NCI-H69 (cell line): ENCODE measurements around the gene EXOC3L1.
A peak's percentile ranks its signal among the peaks of the same experiment; 100 is the strongest.

Experiments used
- DNase-seq: peaks from one replicate; lab custom pipeline; 2025; lab: John Stamatoyannopoulos, UW

EXOC3L1 gene

DNA sequence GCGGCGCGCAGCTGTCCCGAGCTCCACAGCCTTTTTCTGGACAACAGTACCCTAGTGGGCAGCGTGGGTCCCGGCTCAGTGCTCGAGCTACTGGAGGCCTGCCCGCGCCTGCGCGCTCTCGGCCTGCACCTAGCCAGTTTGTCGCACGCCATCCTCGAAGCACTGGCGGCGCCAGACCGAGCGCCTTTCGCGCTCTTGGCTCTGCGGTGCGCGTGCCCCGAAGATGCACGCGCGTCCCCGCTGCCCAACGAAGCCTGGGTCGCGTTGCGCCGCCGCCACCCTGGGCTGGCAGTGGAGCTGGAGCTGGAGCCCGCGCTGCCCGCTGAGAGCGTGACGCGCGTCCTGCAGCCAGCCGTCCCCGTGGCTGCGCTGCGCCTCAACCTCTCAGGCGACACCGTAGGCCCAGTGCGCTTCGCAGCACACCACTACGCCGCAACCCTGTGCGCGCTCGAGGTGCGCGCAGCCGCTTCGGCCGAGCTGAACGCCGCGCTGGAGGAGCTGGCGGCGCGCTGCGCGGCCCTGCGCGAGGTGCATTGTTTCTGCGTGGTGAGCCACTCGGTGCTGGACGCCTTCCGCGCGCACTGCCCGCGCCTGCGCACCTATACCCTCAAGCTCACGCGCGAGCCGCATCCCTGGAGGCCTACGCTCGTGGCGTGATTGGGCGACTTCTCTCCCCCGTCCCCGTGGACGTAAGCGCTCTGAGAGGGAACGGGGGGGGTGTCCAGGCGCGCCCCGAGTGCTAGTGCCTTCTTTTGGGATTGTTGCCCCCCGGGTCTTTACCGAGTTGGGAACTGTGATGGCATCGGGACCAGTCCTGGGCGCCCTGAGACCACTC lies 26.6 kb downstream of the EXOC3L1 start:
- DNase-seq: peak; percentile 91

- no peak for DNase-seq
Observed at GRCh38 chr16:67162506-67163163, 27.3 kb downstream of the EXOC3L1 start.

GRCh38 chr16:67161595-67162058 lies 28.3 kb downstream of the EXOC3L1 start:
- no peak for DNase-seq

GRCh38 chr16:67158637-67159600 lies 31.0 kb downstream of the EXOC3L1 start:
- DNase-seq: peak; percentile 34

DNA sequence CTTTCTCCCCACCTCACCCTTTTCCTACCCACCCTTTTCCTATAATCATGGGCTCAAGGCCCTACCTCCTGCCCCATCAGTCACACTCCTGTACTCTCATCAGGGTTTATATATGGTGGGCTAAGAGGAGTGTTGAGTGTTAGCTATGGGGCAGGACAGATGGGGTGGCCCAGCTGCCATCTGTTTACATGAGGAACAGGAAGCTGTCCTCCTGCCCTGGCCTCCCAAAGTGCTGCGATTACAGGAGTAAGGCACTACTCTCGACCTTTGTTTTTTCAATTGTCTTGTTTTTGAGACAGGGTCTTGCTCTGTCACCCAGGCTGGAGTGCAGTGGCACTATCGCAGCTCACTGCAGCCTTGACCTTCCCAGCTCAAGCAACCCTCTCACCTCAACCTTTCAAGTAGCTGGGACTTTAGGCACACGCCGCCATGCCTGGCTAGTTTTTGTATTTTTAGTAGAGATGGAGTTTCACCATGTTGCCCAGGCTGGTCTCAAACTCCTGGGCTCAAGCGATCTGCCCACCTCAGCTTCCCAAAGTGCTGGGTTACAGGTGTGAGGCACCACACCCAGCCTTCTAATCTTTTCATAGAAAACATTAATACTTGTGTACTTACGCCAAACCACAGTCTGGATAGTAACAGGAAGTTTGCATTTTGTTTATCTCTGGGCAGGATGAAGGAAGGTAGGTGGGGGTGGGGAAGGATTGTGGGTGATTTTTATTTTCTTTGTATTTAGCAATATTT lies 31.9 kb downstream of the EXOC3L1 start:
- DNase-seq: no peak

DNA sequence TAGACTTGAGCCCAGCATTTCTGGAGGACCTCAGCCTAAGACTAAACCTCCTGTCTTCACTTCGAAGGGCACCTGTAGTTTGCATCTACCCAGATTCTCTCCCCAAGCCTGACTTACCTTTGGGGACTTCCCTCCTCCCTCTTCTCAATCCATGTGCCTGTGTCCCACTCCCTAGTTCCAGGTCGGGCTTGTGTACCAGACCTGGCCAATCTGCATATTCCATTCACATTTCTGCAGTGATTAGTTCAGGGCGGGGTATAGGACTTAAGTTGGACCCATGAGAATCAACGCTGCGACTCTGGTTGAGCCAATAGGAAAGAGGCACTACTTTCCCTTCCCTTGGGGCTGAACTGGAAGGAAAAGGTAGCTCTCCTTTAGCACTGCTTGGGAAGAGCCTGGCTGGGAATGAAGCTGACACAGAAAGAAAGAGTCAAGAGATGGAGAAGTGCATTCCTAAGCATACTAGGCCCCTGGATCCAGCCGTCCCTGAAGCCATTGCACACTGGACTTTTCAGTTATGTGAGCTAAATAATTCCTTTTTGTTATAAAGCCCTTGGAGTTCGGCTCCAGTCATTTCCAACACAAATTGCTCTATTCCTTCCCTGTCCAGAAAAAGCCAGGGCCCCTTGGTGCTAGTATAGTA lies 32.7 kb downstream of the EXOC3L1 start:
- no peak for DNase-seq

DNA sequence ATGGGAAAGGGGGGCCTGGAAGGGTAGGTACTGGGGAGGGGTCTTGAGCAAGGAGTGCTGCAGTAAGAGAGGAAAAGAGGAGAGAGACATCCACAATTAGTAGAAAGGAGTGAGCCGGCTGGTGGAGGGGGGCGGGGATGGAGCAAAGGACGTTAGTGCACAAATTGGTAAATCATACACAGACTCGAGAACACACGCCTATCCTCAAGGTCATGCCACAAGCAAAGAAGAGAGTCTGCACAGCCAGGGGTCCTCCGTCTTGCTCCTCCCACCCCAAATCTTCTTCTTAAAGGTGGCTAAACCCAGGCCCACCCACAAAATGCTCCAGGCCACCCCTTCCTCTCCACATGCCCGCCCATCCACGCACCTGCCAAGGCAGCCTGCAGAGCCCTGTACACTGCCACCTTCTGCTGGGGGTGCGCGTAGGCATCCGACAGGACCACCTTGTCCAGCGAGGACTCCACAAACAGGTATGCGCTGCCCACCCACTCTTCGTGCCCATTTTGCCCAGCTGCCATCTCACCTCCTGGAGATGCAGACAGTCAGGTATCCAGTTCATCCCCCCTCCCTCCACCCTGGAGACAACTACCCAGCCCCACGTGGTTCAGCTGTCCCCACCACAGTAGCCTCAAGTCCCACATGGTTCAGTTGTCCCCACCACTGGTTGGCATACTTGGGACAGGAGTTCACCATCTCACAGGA lies 33.6 kb downstream of the EXOC3L1 start:
- DNase-seq: no peak

GRCh38 chr16:67155295-67156142 lies 34.4 kb downstream of the EXOC3L1 start:
- peak; percentile 78 for DNase-seq

DNA sequence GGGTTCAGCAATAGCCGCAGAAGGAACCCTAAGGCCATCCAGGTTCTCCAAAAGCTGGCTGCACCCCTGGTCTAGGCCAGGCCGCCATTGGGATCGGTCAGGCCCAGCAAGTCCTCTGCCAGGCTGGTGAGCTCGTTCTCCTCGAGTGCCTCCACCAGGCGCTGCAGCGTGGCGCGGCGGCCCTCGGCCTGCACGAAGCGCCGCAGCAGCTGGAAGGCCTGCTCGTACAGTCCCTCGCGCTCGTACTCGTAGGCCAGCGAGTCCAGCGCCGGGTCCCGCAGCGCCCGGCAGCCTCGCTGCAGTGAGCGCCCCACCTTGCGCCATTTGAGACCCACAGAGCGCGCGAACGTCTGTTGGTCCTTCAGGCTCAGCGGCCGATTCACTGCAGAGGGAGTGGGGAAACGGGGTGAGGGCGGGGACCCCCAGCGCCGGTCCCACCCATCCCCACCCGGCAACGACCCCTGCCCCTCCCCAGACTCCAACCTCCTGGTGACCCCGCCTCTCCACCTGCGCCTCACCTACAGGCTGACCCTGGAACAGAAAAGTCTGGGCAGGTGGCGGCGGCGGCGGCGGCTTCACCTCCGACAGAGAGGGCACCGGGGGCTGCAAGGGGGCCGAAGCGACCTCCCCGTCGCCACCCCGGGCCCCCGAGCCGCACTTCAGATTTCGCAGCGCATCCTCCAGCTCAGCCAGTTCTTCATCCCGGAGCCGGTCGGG lies 35.2 kb downstream of the EXOC3L1 start:
- DNase-seq: peak; percentile 27

- DNase-seq: peak; percentile 3
Observed at GRCh38 chr16:67151431-67152097, 38.4 kb downstream of the EXOC3L1 start.

- DNase-seq: peak; percentile 69
Observed at GRCh38 chr16:67150833-67151396, 39.0 kb downstream of the EXOC3L1 start, which contains the start of gene B3GNT9. Gene B3GNT9, minus strand, starts transcription at chr16:67150998. Its CDS starts 513 bp downstream, at chr16:67150485.

DNA sequence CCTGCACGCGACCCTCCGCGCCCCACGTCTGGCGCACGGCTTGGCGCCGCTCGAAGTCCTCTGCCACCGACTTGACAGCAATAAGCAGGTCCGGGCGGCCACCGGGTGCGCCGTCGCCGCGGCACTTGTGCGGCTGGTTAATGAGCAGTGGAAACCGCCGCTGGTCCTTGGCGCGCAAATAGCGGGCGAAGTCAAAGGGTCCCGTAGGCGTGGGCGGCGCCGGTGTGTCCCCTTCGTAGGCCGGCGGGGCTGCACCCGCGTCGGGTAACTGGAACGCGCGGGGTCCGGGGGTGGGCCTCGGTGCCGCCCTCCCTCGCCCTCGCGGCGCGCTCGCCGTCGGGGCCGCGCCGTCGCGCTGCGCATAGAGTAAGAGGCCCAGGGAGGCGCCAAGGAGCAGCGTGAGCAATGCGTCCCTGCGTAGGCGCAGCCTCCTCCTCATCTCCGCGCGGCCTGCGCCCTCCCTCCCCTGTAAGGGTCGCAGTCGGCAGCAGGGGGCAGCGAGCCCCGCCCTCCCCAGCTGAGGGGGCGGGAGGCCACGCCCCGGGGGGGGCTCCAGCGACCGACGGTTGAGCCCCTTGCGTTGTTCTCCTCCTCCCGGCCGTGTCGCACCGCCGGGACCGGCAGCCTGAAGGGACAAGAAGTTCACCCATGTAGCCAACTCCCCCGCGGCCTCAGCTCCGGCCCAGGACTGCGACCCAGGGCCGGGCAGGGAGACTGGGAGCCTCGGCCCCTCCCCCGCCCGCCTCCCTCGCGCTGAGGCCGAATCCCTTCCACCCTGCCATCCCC lies 39.7 kb downstream of the EXOC3L1 start:
- DNase-seq: peak; percentile 66

DNA sequence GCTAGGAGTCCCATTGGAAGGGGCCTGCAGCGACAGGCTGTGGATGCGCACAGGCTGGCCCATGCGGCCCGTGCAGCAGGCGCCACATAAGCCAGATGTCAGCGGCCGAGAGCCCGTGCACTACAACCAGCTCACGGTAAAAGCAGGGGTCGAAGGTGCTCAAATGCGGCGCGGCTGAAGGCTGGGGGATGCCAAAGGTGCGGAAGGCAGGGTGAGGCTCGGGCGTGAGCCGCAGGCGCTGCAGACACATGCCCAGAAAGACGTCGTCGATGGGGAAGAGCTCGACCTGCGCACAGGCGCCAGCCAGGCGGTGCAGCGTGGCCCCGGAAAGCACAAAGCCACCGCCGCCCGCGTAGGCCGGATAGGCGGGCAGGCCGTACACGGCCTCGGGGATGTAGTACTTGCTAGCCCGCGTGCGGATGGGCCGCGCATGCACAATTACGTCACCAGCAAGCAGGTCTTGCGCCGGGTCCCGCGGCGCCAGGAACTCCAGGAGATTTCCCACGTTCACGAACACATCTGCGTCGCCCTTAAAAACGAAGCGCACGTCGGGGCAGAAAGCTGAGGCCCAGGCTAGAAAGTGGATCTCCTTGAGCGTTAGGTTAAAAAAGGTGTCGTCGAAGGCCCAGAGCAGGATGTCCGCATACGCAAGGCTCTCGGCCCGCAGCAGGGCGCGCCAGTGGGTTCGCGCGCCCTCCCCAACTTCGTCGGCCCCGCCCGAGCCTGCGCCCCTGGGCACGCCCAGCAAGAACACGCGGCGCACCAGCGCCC lies 40.5 kb downstream of the EXOC3L1 start:
- DNase-seq: no peak

- no peak for DNase-seq
Observed at GRCh38 chr16:67148656-67149275, 41.2 kb downstream of the EXOC3L1 start.

- DNase-seq: no peak
Observed at GRCh38 chr16:67148221-67148620, 41.7 kb downstream of the EXOC3L1 start.
